ENCODE results near the gene PLOD2. TPM values are rescaled to one million over a fixed set of nuclear protein-coding genes. Genes with fewer than 3 reads are reported as not detected.

PLOD2 gene
- total and polyA plus RNA-seq, 2 of the 8 experiments (the other 6 are each of a cell fraction or from before 2014, with no cell fraction given): 4.0 to 28.7 TPM

DNA sequence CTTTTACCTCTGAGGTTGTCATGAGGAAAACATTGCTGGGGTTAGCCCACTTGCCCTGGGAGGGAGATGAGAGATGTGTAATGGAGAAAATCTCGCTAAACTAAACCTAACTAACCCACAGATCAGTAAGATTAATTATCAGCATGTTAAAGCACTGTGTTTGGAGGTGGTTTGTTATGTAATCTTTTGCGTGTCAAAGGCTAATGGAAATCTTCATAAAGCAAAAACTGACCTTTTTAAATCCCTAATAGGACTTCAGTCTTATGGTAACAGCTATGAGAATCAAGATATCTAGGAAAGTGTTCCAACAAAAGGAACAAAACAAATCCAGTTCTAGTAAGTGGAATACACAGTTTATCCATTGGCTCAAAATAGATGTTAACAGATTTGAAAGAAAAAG, 102.7 kb downstream of the PLOD2 start (continued):
- TF ChIP-seq CHD7 (IDR thresholded peaks at IDR 0.05; ENCODE audit: insufficient replicate concordance, low read length) (no peak), RBBP5 (IDR thresholded peaks at IDR 0.05; ENCODE audit: borderline replicate concordance, low read depth, low read length) (no peak), SIN3A (conservative IDR thresholded peaks at IDR 0.05 in 1 of 2, IDR thresholded peaks at IDR 0.05 in 1 of 2; ENCODE audit: low read depth in 1 of 2, low read length in 2 of 2) (no peak), CBX5 (IDR thresholded peaks at IDR 0.05; ENCODE audit: low read depth, low read length) (no peak), CEBPB (IDR thresholded peaks at IDR 0.05; ENCODE audit: low read depth, low read length) (no peak), POLR2A (IDR thresholded peaks at IDR 0.05; ENCODE audit: control extremely low read depth in 1 of 2, low read depth in 2 of 2, low read length in 2 of 2) (no peak), SRF (IDR thresholded peaks at IDR 0.05; ENCODE audit: low read depth, low read length) (no peak), GABPA (IDR thresholded peaks at IDR 0.05; ENCODE audit: borderline replicate concordance, insufficient read depth, low read length) (no peak), MAFK (IDR thresholded peaks at IDR 0.05; ENCODE audit: low read depth, low read length) (no peak), TAF1 (IDR thresholded peaks at IDR 0.05; ENCODE audit: low read depth, low read length) (no peak), SP2 (IDR thresholded peaks at IDR 0.05; ENCODE audit: low read length) (no peak), YY1 (IDR thresholded peaks at IDR 0.05; ENCODE audit: low read depth, low read length) (no peak)

Measured in H1 (cell line).